HL-60 (cell line): Measurements from ENCODE around the gene HS3ST3A1.

ENCODE experiments used
- DNase-seq, 2 experiments: peaks; one replicate each; pipeline ENCODE4 v3.0.0-alpha.2; 2010 to 2020; ENCODE audit warnings: low read depth in 1 of 2, low spot score in 1 of 2
- H3K27ac ChIP-seq: fragments of 250-450 bp; sonication (Bioruptor Pico); replicated peaks from 2 replicates; pipeline ENCODE4 v1.5.1; 2020; ENCODE audit warnings: mild to moderate bottlenecking, moderate library complexity
- H3K27me3 ChIP-seq: fragments of 250-450 bp; sonication (Bioruptor Pico); 2 replicates; pipeline ENCODE4 v1.5.1; 2021; ENCODE audit warnings: mild to moderate bottlenecking, moderate library complexity; ENCODE audit not compliant: insufficient read depth, poor library complexity, severe bottlenecking
- H3K4me3 ChIP-seq: replicated peaks from 2 replicates; pipeline ENCODE4 v1.5.1; 2011; ENCODE audit warnings: mild to moderate bottlenecking, control low read depth, low read length; ENCODE audit not compliant: insufficient read depth
- GABPA ChIP-seq: IDR thresholded peaks from 2 replicates; pipeline ENCODE4 v1.6.1; 2012; ENCODE audit warnings: low read depth
- POLR2AphosphoS5 ChIP-seq: IDR thresholded peaks from 2 replicates; pipeline ENCODE4 v1.6.1; 2012; ENCODE audit warnings: low read depth
- REST ChIP-seq: IDR thresholded peaks from 2 replicates; pipeline ENCODE4 v1.6.1; 2012; ENCODE audit warnings: low read depth; ENCODE audit not compliant: insufficient replicate concordance
- SPI1 ChIP-seq: IDR thresholded peaks from 2 replicates; pipeline ENCODE4 v1.6.1; 2012; ENCODE audit warnings: low read depth, mild to moderate bottlenecking, borderline replicate concordance
- TF ChIP-seq, protein P1 (sequence below): IDR thresholded peaks from one replicate; pipeline ENCODE4 v1.5.1; 2011; ENCODE audit warnings: low read length, control low read depth, inconsistent platforms; ENCODE audit not compliant: insufficient read depth

HS3ST3A1 gene

DNA sequence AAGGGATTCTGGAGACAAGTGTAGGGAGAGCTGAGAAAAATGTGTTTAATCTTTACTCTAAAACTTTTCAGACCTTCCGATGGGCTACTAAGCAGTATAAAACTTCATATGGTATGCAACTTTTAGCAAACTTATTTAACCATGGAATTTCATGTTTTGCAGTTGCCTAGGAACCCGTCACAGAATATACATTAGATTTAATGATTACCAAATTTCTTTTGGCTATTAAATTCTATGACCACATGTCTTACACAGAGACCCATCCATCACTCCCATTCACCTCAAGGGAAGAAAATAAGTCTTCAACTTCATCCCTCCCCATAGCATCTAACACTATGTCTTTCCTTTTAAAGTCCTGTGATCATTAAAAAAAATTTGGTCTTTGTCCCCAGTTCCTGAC lies 54.9 kb downstream of the HS3ST3A1 start:
- no peak for DNase-seq
- H3K27ac ChIP-seq = no peak overlapping the region
- H3K4me3 ChIP-seq = no peak overlapping the region
- no peaks in the 10 kb centered on the region for H3K27me3 ChIP-seq
- TF ChIP-seq, protein P1, sequence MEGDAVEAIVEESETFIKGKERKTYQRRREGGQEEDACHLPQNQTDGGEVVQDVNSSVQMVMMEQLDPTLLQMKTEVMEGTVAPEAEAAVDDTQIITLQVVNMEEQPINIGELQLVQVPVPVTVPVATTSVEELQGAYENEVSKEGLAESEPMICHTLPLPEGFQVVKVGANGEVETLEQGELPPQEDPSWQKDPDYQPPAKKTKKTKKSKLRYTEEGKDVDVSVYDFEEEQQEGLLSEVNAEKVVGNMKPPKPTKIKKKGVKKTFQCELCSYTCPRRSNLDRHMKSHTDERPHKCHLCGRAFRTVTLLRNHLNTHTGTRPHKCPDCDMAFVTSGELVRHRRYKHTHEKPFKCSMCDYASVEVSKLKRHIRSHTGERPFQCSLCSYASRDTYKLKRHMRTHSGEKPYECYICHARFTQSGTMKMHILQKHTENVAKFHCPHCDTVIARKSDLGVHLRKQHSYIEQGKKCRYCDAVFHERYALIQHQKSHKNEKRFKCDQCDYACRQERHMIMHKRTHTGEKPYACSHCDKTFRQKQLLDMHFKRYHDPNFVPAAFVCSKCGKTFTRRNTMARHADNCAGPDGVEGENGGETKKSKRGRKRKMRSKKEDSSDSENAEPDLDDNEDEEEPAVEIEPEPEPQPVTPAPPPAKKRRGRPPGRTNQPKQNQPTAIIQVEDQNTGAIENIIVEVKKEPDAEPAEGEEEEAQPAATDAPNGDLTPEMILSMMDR = no peak
- no peak for TF ChIP-seq REST
- no peak for TF ChIP-seq SPI1
- TF ChIP-seq GABPA = no peak
- TF ChIP-seq POLR2AphosphoS5 = no peak

DNA sequence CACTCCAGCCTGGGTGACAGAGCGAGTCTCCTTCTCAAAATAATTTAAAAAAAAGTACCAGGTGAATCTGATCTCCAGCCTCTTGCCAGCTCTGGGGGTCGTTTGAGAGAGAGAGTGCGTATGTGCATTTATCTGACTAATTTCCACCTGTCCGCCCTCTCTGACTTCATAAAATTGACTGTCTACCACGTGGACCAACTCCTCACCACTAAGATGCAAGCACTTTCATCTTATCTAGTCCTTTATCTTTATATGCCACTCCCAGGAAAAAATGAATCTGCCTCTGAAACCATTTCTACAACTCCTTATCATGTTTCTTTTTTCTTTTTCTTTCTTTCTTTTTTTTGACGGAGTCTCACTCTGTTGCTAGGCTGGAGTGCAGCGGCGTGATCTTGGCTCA lies 55.8 kb downstream of the HS3ST3A1 start:
- Histone ChIP-seq H3K4me3 (no peak overlapping the region), H3K27me3 (no peaks in the 10 kb centered on the region), H3K27ac (no peak overlapping the region)
- TF ChIP-seq REST = no peak
- TF ChIP-seq SPI1 = no peak
- no peak for DNase-seq

- Histone ChIP-seq H3K4me3 (no peak overlapping the region), H3K27ac (no peak overlapping the region), H3K27me3 (no peaks in the 10 kb centered on the region)
- DNase-seq = no peak
- no peak for TF ChIP-seq POLR2AphosphoS5
- TF ChIP-seq, protein P1 = no peak
Observed at GRCh38 chr17:13544765-13545164, 57.0 kb downstream of the HS3ST3A1 start.

- H3K27me3 ChIP-seq = no peaks in the 10 kb centered on the region
- no peak overlapping the region for H3K4me3 ChIP-seq
- no peak for TF ChIP-seq SPI1
- TF ChIP-seq REST = no peak
- DNase-seq = no peak
- H3K27ac ChIP-seq = no peak overlapping the region
Observed at GRCh38 chr17:13544292-13544691, 57.4 kb downstream of the HS3ST3A1 start.
